Loucy (cell line): ENCODE results near the gene UMODL1.

Source experiments
- EZH2phosphoT487 ChIP-seq: fragments of 200-600 bp; IDR thresholded peaks from 2 replicates; pipeline ENCODE4 v1.6.1; 2018; ENCODE audit warnings: antibody characterized with exemption, mild to moderate bottlenecking, moderate library complexity, borderline replicate concordance
- TF ChIP-seq, protein P1 (sequence below): fragments of 200-600 bp; sonication (generic); conservative IDR thresholded peaks from 2 replicates; pipeline ENCODE4 v1.5.1; 2014; ENCODE audit warnings: mild to moderate bottlenecking, antibody characterized with exemption, low read length

DNA sequence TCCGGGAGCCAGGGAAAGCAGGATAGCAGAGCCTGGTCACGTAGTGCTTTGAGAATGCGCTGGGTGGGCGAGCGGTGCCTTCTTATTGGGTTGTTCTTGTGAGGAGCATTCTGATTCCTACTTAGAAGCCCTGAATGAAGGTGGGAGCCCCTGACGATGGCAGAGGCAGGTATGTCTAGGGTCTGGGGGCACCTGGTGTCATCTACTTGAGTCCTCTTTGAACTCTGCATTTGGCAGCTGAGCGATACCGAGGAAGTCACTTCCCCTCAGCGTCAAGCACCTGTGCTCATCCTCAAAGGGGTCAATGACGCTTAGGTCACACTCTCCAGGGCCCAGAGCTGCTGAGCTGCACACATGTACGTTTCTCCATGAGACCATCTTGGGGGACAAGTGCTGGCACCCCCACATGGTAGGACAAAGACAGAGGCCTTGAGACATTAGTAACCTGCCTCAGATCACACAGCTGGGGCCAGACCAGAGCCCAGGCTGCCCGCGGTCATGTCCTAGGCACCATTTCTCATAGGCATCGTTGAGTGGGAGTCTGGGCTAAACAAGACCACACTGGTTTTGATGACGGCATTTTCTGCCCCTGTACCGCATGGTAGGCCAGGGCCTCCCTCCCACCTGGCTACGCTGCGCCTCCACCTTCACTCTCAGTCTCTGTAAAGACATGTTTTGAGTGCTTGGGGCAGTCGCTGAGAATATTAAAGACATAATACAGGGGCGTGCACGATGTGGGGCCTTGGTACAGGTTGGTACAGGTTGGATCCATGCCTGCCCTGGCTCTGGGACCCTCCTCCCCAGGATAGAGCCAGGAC lies 78.7 kb downstream of the UMODL1 start:
- TF ChIP-seq, protein P1, sequence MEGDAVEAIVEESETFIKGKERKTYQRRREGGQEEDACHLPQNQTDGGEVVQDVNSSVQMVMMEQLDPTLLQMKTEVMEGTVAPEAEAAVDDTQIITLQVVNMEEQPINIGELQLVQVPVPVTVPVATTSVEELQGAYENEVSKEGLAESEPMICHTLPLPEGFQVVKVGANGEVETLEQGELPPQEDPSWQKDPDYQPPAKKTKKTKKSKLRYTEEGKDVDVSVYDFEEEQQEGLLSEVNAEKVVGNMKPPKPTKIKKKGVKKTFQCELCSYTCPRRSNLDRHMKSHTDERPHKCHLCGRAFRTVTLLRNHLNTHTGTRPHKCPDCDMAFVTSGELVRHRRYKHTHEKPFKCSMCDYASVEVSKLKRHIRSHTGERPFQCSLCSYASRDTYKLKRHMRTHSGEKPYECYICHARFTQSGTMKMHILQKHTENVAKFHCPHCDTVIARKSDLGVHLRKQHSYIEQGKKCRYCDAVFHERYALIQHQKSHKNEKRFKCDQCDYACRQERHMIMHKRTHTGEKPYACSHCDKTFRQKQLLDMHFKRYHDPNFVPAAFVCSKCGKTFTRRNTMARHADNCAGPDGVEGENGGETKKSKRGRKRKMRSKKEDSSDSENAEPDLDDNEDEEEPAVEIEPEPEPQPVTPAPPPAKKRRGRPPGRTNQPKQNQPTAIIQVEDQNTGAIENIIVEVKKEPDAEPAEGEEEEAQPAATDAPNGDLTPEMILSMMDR: no peak
- TF ChIP-seq EZH2phosphoT487: no peak
